PC-9 (cell line): ENCODE data around the gene AK9.

Source experiments
- EZH2 ChIP-seq: fragments of 200-600 bp; sonication (generic); IDR thresholded peaks from 2 replicates; pipeline ENCODE4 v1.8.0; 2017; ENCODE audit warnings: antibody characterized with exemption, low read depth
- TF ChIP-seq, protein P1 (sequence below): fragments of 200-600 bp; sonication (generic); conservative IDR thresholded peaks from 2 replicates; pipeline ENCODE4 v1.6.1; 2017; ENCODE audit warnings: mixed run types, antibody characterized with exemption, mild to moderate bottlenecking, moderate library complexity

- TF ChIP-seq, protein P1, sequence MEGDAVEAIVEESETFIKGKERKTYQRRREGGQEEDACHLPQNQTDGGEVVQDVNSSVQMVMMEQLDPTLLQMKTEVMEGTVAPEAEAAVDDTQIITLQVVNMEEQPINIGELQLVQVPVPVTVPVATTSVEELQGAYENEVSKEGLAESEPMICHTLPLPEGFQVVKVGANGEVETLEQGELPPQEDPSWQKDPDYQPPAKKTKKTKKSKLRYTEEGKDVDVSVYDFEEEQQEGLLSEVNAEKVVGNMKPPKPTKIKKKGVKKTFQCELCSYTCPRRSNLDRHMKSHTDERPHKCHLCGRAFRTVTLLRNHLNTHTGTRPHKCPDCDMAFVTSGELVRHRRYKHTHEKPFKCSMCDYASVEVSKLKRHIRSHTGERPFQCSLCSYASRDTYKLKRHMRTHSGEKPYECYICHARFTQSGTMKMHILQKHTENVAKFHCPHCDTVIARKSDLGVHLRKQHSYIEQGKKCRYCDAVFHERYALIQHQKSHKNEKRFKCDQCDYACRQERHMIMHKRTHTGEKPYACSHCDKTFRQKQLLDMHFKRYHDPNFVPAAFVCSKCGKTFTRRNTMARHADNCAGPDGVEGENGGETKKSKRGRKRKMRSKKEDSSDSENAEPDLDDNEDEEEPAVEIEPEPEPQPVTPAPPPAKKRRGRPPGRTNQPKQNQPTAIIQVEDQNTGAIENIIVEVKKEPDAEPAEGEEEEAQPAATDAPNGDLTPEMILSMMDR, result no peak
- no peak for TF ChIP-seq EZH2
These were observed 234.1 kb downstream of the AK9 start for GRCh38 chr6:109456710-109457561.
